NCI-H2107 treated with DMSO at 0.1 percent for 48 hours (cell line): Measurements from ENCODE around the gene KISS1.

Experiments
- DNase-seq: peaks from one replicate; lab custom pipeline; 2025; ENCODE audit not compliant: unreplicated experiment; lab: John Stamatoyannopoulos, UW

Gene KISS1

GRCh38 chr1:204192589-204193352, 3.5 kb downstream of the KISS1 start:
- DNase-seq: peak; percentile 50

- peak; percentile 95 for DNase-seq
Measured at GRCh38 chr1:204192046-204192445, 4.2 kb downstream of the KISS1 start.

- DNase-seq: peak; percentile 58
Measured at GRCh38 chr1:204191456-204191855, 4.8 kb downstream of the KISS1 start.

GRCh38 chr1:204190212-204191211, 5.8 kb downstream of the KISS1 start:
- DNase-seq: peak; percentile 55

- no peak for DNase-seq
Measured at GRCh38 chr1:204188959-204189639, 7.2 kb downstream of the KISS1 start.

- no peak for DNase-seq
Measured at GRCh38 chr1:204186597-204186996, 9.7 kb downstream of the KISS1 start.

- DNase-seq: no peak
Measured at GRCh38 chr1:204181116-204181515, 15.2 kb downstream of the KISS1 start.

- DNase-seq: no peak
Measured at GRCh38 chr1:204180133-204180532, 16.2 kb downstream of the KISS1 start.

GRCh38 chr1:204178487-204179281, 17.6 kb downstream of the KISS1 start:
- DNase-seq: no peak

GRCh38 chr1:204177133-204177532, 19.2 kb downstream of the KISS1 start:
- DNase-seq: no peak

- no peak for DNase-seq
Measured at GRCh38 chr1:204176049-204176448, 20.2 kb downstream of the KISS1 start.

GRCh38 chr1:204174958-204175357, 21.3 kb downstream of the KISS1 start:
- DNase-seq: no peak

GRCh38 chr1:204172404-204173029, 23.8 kb downstream of the KISS1 start:
- no peak for DNase-seq

GRCh38 chr1:204171751-204172178, 24.5 kb downstream of the KISS1 start:
- DNase-seq: no peak

- no peak for DNase-seq
Measured at GRCh38 chr1:204170494-204171155, 25.7 kb downstream of the KISS1 start.

- no peak for DNase-seq
Measured at GRCh38 chr1:204169858-204170257, 26.4 kb downstream of the KISS1 start.

GRCh38 chr1:204167730-204168129, 28.6 kb downstream of the KISS1 start:
- DNase-seq: no peak

GRCh38 chr1:204166219-204166618, 30.1 kb downstream of the KISS1 start, which contains the start of gene REN:
REN (minus strand) TSS chr1:204166337; CDS start chr1:204166293, 44 bp downstream.
- DNase-seq: no peak

GRCh38 chr1:204162494-204163074, 33.7 kb downstream of the KISS1 start:
- DNase-seq: peak; percentile 87
